ENCODE results near the gene WASHC1. TPM values are rescaled to one million over a fixed set of nuclear protein-coding genes. Genes with fewer than 3 reads are reported as not detected.
"Not testable (repeated sequence)": the region's sequence is repeated elsewhere in the genome, so short reads cannot be mapped to it uniquely, and the experiment has no call there.

The WASHC1 gene
- total RNA-seq, 1 donor from 2014 or later: 25.4 TPM

- not testable (repeated sequence) for H3K4me3 Mint-ChIP-seq (ENCODE audit: low read depth); H3K27ac Mint-ChIP-seq; H3K4me1 Mint-ChIP-seq (ENCODE audit: low read depth); H3K27me3 Mint-ChIP-seq; H3K9me3 Mint-ChIP-seq (ENCODE audit: low read depth); H3K36me3 Mint-ChIP-seq (ENCODE audit: insufficient read depth); DNase-seq (ENCODE audit: low spot score, unreplicated experiment)
Measured at GRCh38 chr9:44416-44815, 15.2 kb upstream of the WASHC1 start.

- H3K4me1 Mint-ChIP-seq (ENCODE audit: low read depth); H3K27me3 Mint-ChIP-seq: not testable (repeated sequence)
Measured at GRCh38 chr9:43636-44035, 14.4 kb upstream of the WASHC1 start.

GRCh38 chr9:43116-43515 lies 13.9 kb upstream of the WASHC1 start:
- not testable (repeated sequence) for H3K9me3 Mint-ChIP-seq (ENCODE audit: low read depth); H3K4me3 Mint-ChIP-seq (ENCODE audit: low read depth); H3K27me3 Mint-ChIP-seq; H3K36me3 Mint-ChIP-seq (ENCODE audit: insufficient read depth); H3K4me1 Mint-ChIP-seq (ENCODE audit: low read depth); H3K27ac Mint-ChIP-seq; DNase-seq (ENCODE audit: low spot score, unreplicated experiment)

More at GRCh38 chr9:43636-44035, 14.4 kb upstream of the WASHC1 start:
- not testable (repeated sequence) for H3K9me3 Mint-ChIP-seq (ENCODE audit: low read depth); H3K36me3 Mint-ChIP-seq (ENCODE audit: insufficient read depth); DNase-seq (ENCODE audit: low spot score, unreplicated experiment); H3K4me3 Mint-ChIP-seq (ENCODE audit: low read depth); H3K27ac Mint-ChIP-seq

- H3K9me3 Mint-ChIP-seq (ENCODE audit: low read depth); H3K36me3 Mint-ChIP-seq (ENCODE audit: insufficient read depth); H3K27ac Mint-ChIP-seq; H3K27me3 Mint-ChIP-seq; DNase-seq (ENCODE audit: low spot score, unreplicated experiment); H3K4me1 Mint-ChIP-seq (ENCODE audit: low read depth); H3K4me3 Mint-ChIP-seq (ENCODE audit: low read depth): not testable (repeated sequence)
Measured at GRCh38 chr9:41819-42218, 12.6 kb upstream of the WASHC1 start.

- not testable (repeated sequence) for H3K4me3 Mint-ChIP-seq (ENCODE audit: low read depth); H3K4me1 Mint-ChIP-seq (ENCODE audit: low read depth); H3K27ac Mint-ChIP-seq; H3K27me3 Mint-ChIP-seq; H3K36me3 Mint-ChIP-seq (ENCODE audit: insufficient read depth); H3K9me3 Mint-ChIP-seq (ENCODE audit: low read depth); DNase-seq (ENCODE audit: low spot score, unreplicated experiment)
Measured at GRCh38 chr9:41261-41676, 12.0 kb upstream of the WASHC1 start.

- not testable (repeated sequence) for H3K27ac Mint-ChIP-seq; DNase-seq (ENCODE audit: low spot score, unreplicated experiment); H3K4me1 Mint-ChIP-seq (ENCODE audit: low read depth); H3K27me3 Mint-ChIP-seq; H3K4me3 Mint-ChIP-seq (ENCODE audit: low read depth); H3K9me3 Mint-ChIP-seq (ENCODE audit: low read depth); H3K36me3 Mint-ChIP-seq (ENCODE audit: insufficient read depth)
Measured at GRCh38 chr9:32308-32707, 3.1 kb upstream of the WASHC1 start.

- not testable (repeated sequence) for H3K27ac Mint-ChIP-seq; DNase-seq (ENCODE audit: low spot score, unreplicated experiment); H3K27me3 Mint-ChIP-seq; H3K9me3 Mint-ChIP-seq (ENCODE audit: low read depth); H3K4me1 Mint-ChIP-seq (ENCODE audit: low read depth); H3K36me3 Mint-ChIP-seq (ENCODE audit: insufficient read depth); H3K4me3 Mint-ChIP-seq (ENCODE audit: low read depth)
Measured at GRCh38 chr9:28775-29174, 481 bp downstream of the WASHC1 start.

GRCh38 chr9:21621-22020 lies 7.6 kb downstream of the WASHC1 start:
- H3K4me3 Mint-ChIP-seq (ENCODE audit: low read depth); H3K36me3 Mint-ChIP-seq (ENCODE audit: insufficient read depth); H3K27me3 Mint-ChIP-seq; H3K9me3 Mint-ChIP-seq (ENCODE audit: low read depth); H3K4me1 Mint-ChIP-seq (ENCODE audit: low read depth); H3K27ac Mint-ChIP-seq; DNase-seq (ENCODE audit: low spot score, unreplicated experiment): not testable (repeated sequence)

- H3K9me3 Mint-ChIP-seq (ENCODE audit: low read depth); H3K4me3 Mint-ChIP-seq (ENCODE audit: low read depth); H3K27ac Mint-ChIP-seq; DNase-seq (ENCODE audit: low spot score, unreplicated experiment); H3K27me3 Mint-ChIP-seq; H3K36me3 Mint-ChIP-seq (ENCODE audit: insufficient read depth); H3K4me1 Mint-ChIP-seq (ENCODE audit: low read depth): not testable (repeated sequence)
Measured at GRCh38 chr9:16875-17274, 12.4 kb downstream of the WASHC1 start.

- H3K4me1 Mint-ChIP-seq (ENCODE audit: low read depth); H3K4me3 Mint-ChIP-seq (ENCODE audit: low read depth); H3K27ac Mint-ChIP-seq; H3K9me3 Mint-ChIP-seq (ENCODE audit: low read depth); H3K36me3 Mint-ChIP-seq (ENCODE audit: insufficient read depth); DNase-seq (ENCODE audit: low spot score, unreplicated experiment); H3K27me3 Mint-ChIP-seq: not testable (repeated sequence)
Measured at GRCh38 chr9:14129-14809, 15.0 kb downstream of the WASHC1 start.

All from progenitor cell of endocrine pancreas (in vitro differentiated cells).